ENCODE results near the gene XK.

DNA sequence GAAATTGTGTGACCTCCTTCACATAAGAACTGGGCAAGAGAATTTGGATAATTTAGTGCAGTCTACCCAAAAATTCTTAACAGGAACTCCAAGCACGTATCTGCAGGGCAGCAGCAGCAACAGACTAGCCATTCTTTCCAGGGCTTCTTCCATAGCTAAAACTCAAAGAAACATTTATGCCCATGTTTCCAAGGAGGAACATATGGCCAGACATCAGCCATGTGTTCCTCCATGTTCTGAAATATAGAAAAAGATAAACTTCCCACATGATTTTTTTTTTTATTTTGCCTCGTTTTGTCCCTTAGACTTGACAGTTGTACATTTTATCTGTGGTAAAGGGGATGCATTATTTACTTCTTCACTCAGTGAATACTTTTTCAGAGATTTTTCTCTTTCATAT, 66.7 kb downstream of the XK start:
- TF ChIP-seq CREB1 (CRISPR knock-in tag; IDR thresholded peaks at IDR 0.05; ENCODE audit: low read depth) (no peak), POLR2AphosphoS5 (IDR thresholded peaks at IDR 0.05; ENCODE audit: low read depth) (no peak)
- TF ChIP-seq, protein P1, sequence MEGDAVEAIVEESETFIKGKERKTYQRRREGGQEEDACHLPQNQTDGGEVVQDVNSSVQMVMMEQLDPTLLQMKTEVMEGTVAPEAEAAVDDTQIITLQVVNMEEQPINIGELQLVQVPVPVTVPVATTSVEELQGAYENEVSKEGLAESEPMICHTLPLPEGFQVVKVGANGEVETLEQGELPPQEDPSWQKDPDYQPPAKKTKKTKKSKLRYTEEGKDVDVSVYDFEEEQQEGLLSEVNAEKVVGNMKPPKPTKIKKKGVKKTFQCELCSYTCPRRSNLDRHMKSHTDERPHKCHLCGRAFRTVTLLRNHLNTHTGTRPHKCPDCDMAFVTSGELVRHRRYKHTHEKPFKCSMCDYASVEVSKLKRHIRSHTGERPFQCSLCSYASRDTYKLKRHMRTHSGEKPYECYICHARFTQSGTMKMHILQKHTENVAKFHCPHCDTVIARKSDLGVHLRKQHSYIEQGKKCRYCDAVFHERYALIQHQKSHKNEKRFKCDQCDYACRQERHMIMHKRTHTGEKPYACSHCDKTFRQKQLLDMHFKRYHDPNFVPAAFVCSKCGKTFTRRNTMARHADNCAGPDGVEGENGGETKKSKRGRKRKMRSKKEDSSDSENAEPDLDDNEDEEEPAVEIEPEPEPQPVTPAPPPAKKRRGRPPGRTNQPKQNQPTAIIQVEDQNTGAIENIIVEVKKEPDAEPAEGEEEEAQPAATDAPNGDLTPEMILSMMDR (conservative IDR thresholded peaks at IDR 0.05; ENCODE audit: low read depth in 2 of 2): no peak
- TF ChIP-seq, protein P2, sequence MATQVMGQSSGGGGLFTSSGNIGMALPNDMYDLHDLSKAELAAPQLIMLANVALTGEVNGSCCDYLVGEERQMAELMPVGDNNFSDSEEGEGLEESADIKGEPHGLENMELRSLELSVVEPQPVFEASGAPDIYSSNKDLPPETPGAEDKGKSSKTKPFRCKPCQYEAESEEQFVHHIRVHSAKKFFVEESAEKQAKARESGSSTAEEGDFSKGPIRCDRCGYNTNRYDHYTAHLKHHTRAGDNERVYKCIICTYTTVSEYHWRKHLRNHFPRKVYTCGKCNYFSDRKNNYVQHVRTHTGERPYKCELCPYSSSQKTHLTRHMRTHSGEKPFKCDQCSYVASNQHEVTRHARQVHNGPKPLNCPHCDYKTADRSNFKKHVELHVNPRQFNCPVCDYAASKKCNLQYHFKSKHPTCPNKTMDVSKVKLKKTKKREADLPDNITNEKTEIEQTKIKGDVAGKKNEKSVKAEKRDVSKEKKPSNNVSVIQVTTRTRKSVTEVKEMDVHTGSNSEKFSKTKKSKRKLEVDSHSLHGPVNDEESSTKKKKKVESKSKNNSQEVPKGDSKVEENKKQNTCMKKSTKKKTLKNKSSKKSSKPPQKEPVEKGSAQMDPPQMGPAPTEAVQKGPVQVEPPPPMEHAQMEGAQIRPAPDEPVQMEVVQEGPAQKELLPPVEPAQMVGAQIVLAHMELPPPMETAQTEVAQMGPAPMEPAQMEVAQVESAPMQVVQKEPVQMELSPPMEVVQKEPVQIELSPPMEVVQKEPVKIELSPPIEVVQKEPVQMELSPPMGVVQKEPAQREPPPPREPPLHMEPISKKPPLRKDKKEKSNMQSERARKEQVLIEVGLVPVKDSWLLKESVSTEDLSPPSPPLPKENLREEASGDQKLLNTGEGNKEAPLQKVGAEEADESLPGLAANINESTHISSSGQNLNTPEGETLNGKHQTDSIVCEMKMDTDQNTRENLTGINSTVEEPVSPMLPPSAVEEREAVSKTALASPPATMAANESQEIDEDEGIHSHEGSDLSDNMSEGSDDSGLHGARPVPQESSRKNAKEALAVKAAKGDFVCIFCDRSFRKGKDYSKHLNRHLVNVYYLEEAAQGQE (IDR thresholded peaks at IDR 0.05; ENCODE audit: unreplicated experiment): no peak

Data from GM23338 (cell line).